Activated B cell treated with CpG ODN at 0.5 μM for 24 hours (primary cell): ENCODE measurements around the gene SLC9C2. TPM values are rescaled to one million over a fixed set of nuclear protein-coding genes. Genes with fewer than 3 reads are reported as not detected.

Experiments
- ATAC-seq: fragments of 200-7000 bp; cut with Tn5 transposase; one replicate; pipeline ENCODE4 v1.10.0; 2021; ENCODE audit warnings: low read depth, mild to moderate bottlenecking, moderate library complexity
- CTCF ChIA-PET: fragments of 350-600 bp; sonication (Branson Sonifier 250); formaldehyde crosslinking; loops from one replicate; lab custom pipeline; 2021; ENCODE audit warnings: antibody characterized with exemption; lab: Charles Lee
- POLR2A ChIA-PET: fragments of 350-600 bp; sonication (Branson Sonifier 250); formaldehyde crosslinking; loops from one replicate; lab custom pipeline; 2021; ENCODE audit warnings: antibody characterized with exemption; lab: Charles Lee
- DNase-seq: peaks from one replicate; pipeline ENCODE4 v3.0.0; 2022
- H3K27ac Mint-ChIP-seq: one replicate; pipeline ENCODE4 v1.8.0; 2020; ENCODE audit warnings: mixed read lengths
- H3K27me3 Mint-ChIP-seq: one replicate; pipeline ENCODE4 v1.8.0; 2021; ENCODE audit warnings: mixed read lengths
- H3K36me3 Mint-ChIP-seq: one replicate; pipeline ENCODE4 v1.8.0; 2021; ENCODE audit warnings: low read depth, mixed read lengths
- H3K4me1 Mint-ChIP-seq: one replicate; pipeline ENCODE4 v1.8.0; 2021; ENCODE audit warnings: mixed read lengths
- H3K4me3 Mint-ChIP-seq: one replicate; pipeline ENCODE4 v1.8.0; 2020; ENCODE audit warnings: mild to moderate bottlenecking, mixed read lengths
- H3K9me3 Mint-ChIP-seq: one replicate; pipeline ENCODE4 v1.8.0; 2020; ENCODE audit warnings: mixed read lengths
- CTCF ChIP-seq: fragments of 200-600 bp; IDR thresholded peaks from one replicate; pipeline ENCODE4 v1.8.0; 2022; ENCODE audit warnings: antibody characterized with exemption, mild to moderate bottlenecking
- intact Hi-C: fragments of 100-400 bp; cut with micrococcal nuclease; formaldehyde crosslinking; loops from one replicate; pipeline ENCODE4 v1.15.1; 2024
- total RNA-seq: library from RNA; stranded (reverse); gene quantifications from 2 replicates; pipeline ENCODE4 v1.2.3, GENCODE V29; 2022

Gene SLC9C2
- total RNA-seq, 1 donor from 2014 or later: not detected

GRCh38 chr1:173507205-173507846 lies 95.5 kb downstream of the SLC9C2 start:
- Mint-ChIP-seq H3K27ac (no peak overlapping the region), H3K9me3 (no peaks in the 10 kb centered on the region), H3K36me3 (no peaks in the 10 kb centered on the region), H3K27me3 (peaks cover 1% of the 10 kb centered on the region), H3K4me1 (peaks cover 2% of the 10 kb centered on the region), H3K4me3 (no peak overlapping the region)
- TF ChIP-seq CTCF: no peak
- intact Hi-C loops: no loop called here
- CTCF ChIA-PET: no interaction called here
- DNase-seq (no peak), ATAC-seq (no peak)
- POLR2A ChIA-PET: no interaction called here

GRCh38 chr1:173506437-173506836 lies 96.4 kb downstream of the SLC9C2 start:
- DNase-seq (no peak), ATAC-seq (no peak)
- H3K36me3 Mint-ChIP-seq: no peaks in the 10 kb centered on the region
- ChIA-PET POLR2A (no interaction called here), CTCF (interaction anchor here (1.1 to 1.6 kb wide), 2 partner anchors 21 to 77 kb away, joined by 3 read pairs; no protein-coding TSS in a partner anchor)
- H3K9me3 Mint-ChIP-seq: no peaks in the 10 kb centered on the region
- no peak overlapping the region for H3K27ac Mint-ChIP-seq
- no peak for TF ChIP-seq CTCF
- peaks cover 2% of the 10 kb centered on the region for H3K4me1 Mint-ChIP-seq
- intact Hi-C loops: no loop called here
- H3K4me3 Mint-ChIP-seq: no peak overlapping the region
- peaks cover 1% of the 10 kb centered on the region for H3K27me3 Mint-ChIP-seq

GRCh38 chr1:173505391-173505790 lies 97.5 kb downstream of the SLC9C2 start:
- Mint-ChIP-seq H3K4me3 (no peak overlapping the region), H3K27ac (no peak overlapping the region), H3K36me3 (no peaks in the 10 kb centered on the region), H3K27me3 (peaks cover 1% of the 10 kb centered on the region), H3K4me1 (no peaks in the 10 kb centered on the region), H3K9me3 (no peaks in the 10 kb centered on the region)
- ATAC-seq (no peak), DNase-seq (no peak)
- intact Hi-C loops: no loop called here
- POLR2A ChIA-PET: no interaction called here
- no peak for TF ChIP-seq CTCF
- CTCF ChIA-PET: interaction anchor here (1.1 to 1.6 kb wide), 2 partner anchors 20 to 76 kb away, joined by 3 read pairs; no protein-coding TSS in a partner anchor

- ATAC-seq (no peak), DNase-seq (no peak)
- ChIA-PET CTCF (no interaction called here), POLR2A (no interaction called here)
- TF ChIP-seq CTCF: no peak
- intact Hi-C loops: no loop called here
- Mint-ChIP-seq H3K36me3 (no peaks in the 10 kb centered on the region), H3K27ac (no peak overlapping the region), H3K4me3 (no peak overlapping the region), H3K27me3 (peaks cover 1% of the 10 kb centered on the region), H3K4me1 (no peaks in the 10 kb centered on the region), H3K9me3 (no peaks in the 10 kb centered on the region)
These were observed 98.6 kb downstream of the SLC9C2 start for GRCh38 chr1:173504268-173504667.

GRCh38 chr1:173503391-173503790 lies 99.5 kb downstream of the SLC9C2 start:
- Mint-ChIP-seq H3K4me3 (no peak overlapping the region), H3K27me3 (peaks cover 1% of the 10 kb centered on the region), H3K36me3 (no peaks in the 10 kb centered on the region), H3K4me1 (no peaks in the 10 kb centered on the region), H3K9me3 (no peaks in the 10 kb centered on the region), H3K27ac (no peak overlapping the region)
- ChIA-PET CTCF (no interaction called here), POLR2A (no interaction called here)
- DNase-seq: no peak
- intact Hi-C loops: no loop called here
- no peak for TF ChIP-seq CTCF
- ATAC-seq: no peak
